Heart right ventricle (tissue), 16 donors: Measurements from ENCODE around the gene PLD5. TPM values are rescaled to one million over a fixed set of nuclear protein-coding genes. Genes with fewer than 3 reads are reported as not detected.

Source experiments
- ATAC-seq, 8 donors: fragments of 200-7000 bp; cut with Tn5 transposase; one replicate each; pipeline ENCODE4 v1.9.1; 2020; ENCODE audit warnings: mild to moderate bottlenecking in 8 of 8, moderate library complexity in 8 of 8, moderate number of reproducible peaks in 1 of 8
- DNase-seq, 2 donors: peaks; one replicate each; pipeline ENCODE4 v3.0.0-alpha.2; 2020
- H3K27ac ChIP-seq, 10 donors: fragments of 200-600 bp; sonication (generic) in 2 of 10; one replicate each; pipeline versions ENCODE4 v1.5.0 to v1.8.0; 2020 to 2022; ENCODE audit warnings: mild to moderate bottlenecking in 3 of 10
- H3K27me3 ChIP-seq, 7 donors: fragments of 200-600 bp; one replicate each; pipeline ENCODE4 v1.8.0; 2021 to 2022; ENCODE audit warnings: mild to moderate bottlenecking in 2 of 7
- H3K36me3 ChIP-seq, 9 donors: fragments of 200-600 bp; sonication (generic) in 1 of 9; one replicate each; pipeline versions ENCODE4 v1.5.0 to v1.8.0; 2020 to 2022; ENCODE audit warnings: mild to moderate bottlenecking in 2 of 9
- H3K4me1 ChIP-seq, 9 donors: fragments of 200-600 bp; sonication (generic) in 1 of 9; one replicate each; pipeline versions ENCODE4 v1.5.0 to v1.8.0; 2020 to 2022; ENCODE audit warnings: mild to moderate bottlenecking in 4 of 9
- H3K4me3 ChIP-seq, 10 donors: fragments of 200-600 bp; sonication (generic) in 2 of 10; one replicate each; pipeline versions ENCODE4 v1.5.0 to v1.8.0; 2020 to 2022; ENCODE audit warnings: mild to moderate bottlenecking in 7 of 10, moderate library complexity in 2 of 10
- H3K9me3 ChIP-seq, 11 donors: fragments of 200-600 bp in 10 of 11; sonication (generic) in 2 of 11; one replicate each; pipeline versions ENCODE4 v1.5.0 to v1.8.0; 2013 to 2022; ENCODE audit warnings: mild to moderate bottlenecking in 2 of 11, control low read depth in 1 of 11, moderate library complexity in 1 of 11
- WGBS, 2 donors: extraction: QIAGEN DNeasy Blood & Tissue Kit; methylation state at CpG; one replicate each; pipeline ENCODE4 v1.1.7; 2013; ENCODE audit warnings: inconsistent platforms in 1 of 2; 5-methylcytosine and 5-hydroxymethylcytosine counted together
- intact Hi-C, 10 donors: fragments of 100-400 bp; cut with DNase I; formaldehyde crosslinking; loops; one replicate each; pipeline versions ENCODE4 v1.11.1 to v1.14.2; 2022
- polyA plus RNA-seq, 2 donors: library from polyadenylated mRNA; stranded (reverse); fragments of 200-250 nt; gene quantifications; one replicate each; pipeline ENCODE4 v1.2.3, GENCODE V29; 2013
- total RNA-seq, 10 donors: library from RNA; stranded (reverse); fragmentation: NEBNext Ultra II Directional in 3 of 10; extraction: Animal tissue kit (Norgen Biotek cat#: 25700) in 3 of 10; gene quantifications; one replicate each; pipeline versions ENCODE4 v1.2.1 to v1.2.4, GENCODE V29; 2021 to 2023
- TF ChIP-seq, protein P1 (sequence below), 9 donors: fragments of 200-600 bp; sonication (generic) in 2 of 9; IDR thresholded peaks; one replicate each; pipeline versions ENCODE4 v1.5.0 to v1.8.0; 2021 to 2022; ENCODE audit warnings: antibody characterized with exemption in 9 of 9, mild to moderate bottlenecking in 5 of 9, moderate library complexity in 1 of 9
- donor health status: Arrhythmogenic right ventricular cardiomyopathy.
- donor health status: ischemic (EF 13 %, LVEDD 7.1; RV severe dilation, severe dysfunction).
- donor health status: healthy with polysubstance abuse.
- donor health status: DM: no; HTN: yes; CAD: no.
- donor health status: DM: no; HTN: no; CAD: no.
- donor health status: ischemic (EF 25% LVEDD 6.9; RV normal size, moderate dysfunction).
- donor health status: ischemic (EF 25% LVEDD 5.7; RV mildly dilated, moderate dysfunction).
- donor health status: healthy.
- donor health status: DM: yes; HTN: yes; CAD: no.
- donor health status: Ischemic cardiomyopathy.
- donor health status: ischemic (EF 35%, LVEDD 5.7; RV mildly dilated, moderate dysfunction).
- donor health status: nonischemic (EF 11% LVEDD 7.7; RV severe dilation, severe dysfunction).
- donor health status: DM: yes; HTN: yes; CAD: no.
- donor health status: PGD.
- donor health status: ischemic (EF 29% LVEDD 5.4; RV normal size, mild dysfunction).
- donor health status: nonischemic (EF 23%, LVEDD 6.1; RV moderate dilation, normal function).

The PLD5 gene
- total and polyA plus RNA-seq, 12 donors = 0.13 to 1.3 (median 0.41) TPM; not detected in 4

DNA sequence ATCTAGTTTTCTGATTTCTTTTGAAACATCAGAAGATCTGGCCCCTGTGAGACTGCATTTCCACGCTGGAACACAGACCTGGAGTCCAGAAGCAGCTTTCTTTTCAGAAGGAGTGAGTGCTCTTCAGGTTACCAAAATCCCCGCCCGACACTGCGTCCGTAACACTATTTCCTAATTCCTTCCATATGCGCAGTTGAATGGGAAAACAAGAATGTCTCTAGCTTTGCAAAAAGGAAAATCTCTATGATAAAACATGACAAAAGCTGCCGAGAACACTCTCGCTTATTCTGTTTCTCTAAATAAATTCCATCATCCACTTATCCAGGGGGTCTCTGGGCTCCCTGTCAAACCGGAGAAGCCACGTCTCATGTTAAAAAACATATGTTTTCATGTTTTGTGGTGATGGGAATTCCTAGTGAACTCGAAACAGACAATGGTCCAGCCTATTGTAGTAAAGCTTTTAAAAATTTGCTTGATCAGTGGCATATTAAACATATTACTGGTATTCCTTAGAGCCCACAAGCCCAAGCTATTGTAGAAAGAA, 67.7 kb downstream of the PLD5 start:
- no peaks in the 10 kb centered on the region for H3K36me3 ChIP-seq
- H3K9me3 ChIP-seq = peaks cover 0 to under 1% (median 0%) of the 10 kb centered on the region in 11 donors
- no peak overlapping the region for H3K4me3 ChIP-seq
- ATAC-seq (no peak), DNase-seq (no peak)
- intact Hi-C loops = loop anchor here in 1 of 10 donors (10.0 kb wide), 1 partner anchor 868 kb away; no protein-coding TSS in a partner anchor
- TF ChIP-seq, protein P1, sequence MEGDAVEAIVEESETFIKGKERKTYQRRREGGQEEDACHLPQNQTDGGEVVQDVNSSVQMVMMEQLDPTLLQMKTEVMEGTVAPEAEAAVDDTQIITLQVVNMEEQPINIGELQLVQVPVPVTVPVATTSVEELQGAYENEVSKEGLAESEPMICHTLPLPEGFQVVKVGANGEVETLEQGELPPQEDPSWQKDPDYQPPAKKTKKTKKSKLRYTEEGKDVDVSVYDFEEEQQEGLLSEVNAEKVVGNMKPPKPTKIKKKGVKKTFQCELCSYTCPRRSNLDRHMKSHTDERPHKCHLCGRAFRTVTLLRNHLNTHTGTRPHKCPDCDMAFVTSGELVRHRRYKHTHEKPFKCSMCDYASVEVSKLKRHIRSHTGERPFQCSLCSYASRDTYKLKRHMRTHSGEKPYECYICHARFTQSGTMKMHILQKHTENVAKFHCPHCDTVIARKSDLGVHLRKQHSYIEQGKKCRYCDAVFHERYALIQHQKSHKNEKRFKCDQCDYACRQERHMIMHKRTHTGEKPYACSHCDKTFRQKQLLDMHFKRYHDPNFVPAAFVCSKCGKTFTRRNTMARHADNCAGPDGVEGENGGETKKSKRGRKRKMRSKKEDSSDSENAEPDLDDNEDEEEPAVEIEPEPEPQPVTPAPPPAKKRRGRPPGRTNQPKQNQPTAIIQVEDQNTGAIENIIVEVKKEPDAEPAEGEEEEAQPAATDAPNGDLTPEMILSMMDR (IDR thresholded peaks at IDR 0.05) = no peak
- peaks cover 0 to 18% (median 8%) of the 10 kb centered on the region in 7 donors for H3K27me3 ChIP-seq
- H3K27ac ChIP-seq = no peak overlapping the region
- H3K4me1 ChIP-seq = no peaks in the 10 kb centered on the region
- 76 to 82% methylated on average over 11 of the region's 11 CpGs for WGBS, 2 donors

DNA sequence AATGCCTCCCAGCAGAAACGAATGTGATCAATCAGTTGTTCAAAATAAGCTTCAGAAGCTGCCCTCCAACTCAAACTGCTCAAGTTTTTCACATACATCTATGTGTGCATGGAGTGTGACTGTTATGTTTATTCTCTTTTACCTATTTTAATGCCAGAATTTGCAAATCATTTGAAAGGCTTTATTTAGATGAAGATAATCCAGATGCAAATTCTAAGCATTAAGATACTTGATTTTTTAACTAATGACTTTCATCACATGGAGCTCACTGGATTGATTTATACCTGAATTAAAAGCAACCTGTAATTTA, 69.5 kb downstream of the PLD5 start:
- DNase-seq (no peak), ATAC-seq (no peak)
- Histone ChIP-seq H3K36me3 (no peaks in the 10 kb centered on the region), H3K27me3 (peaks cover 0 to 18% (median 8%) of the 10 kb centered on the region in 7 donors), H3K4me3 (no peak overlapping the region), H3K27ac (no peak overlapping the region), H3K4me1 (no peaks in the 10 kb centered on the region), H3K9me3 (no peaks in the 10 kb centered on the region)
- TF ChIP-seq, protein P1 (IDR thresholded peaks at IDR 0.05) = peak in 1 of 9 donors; percentile 25
- 0% methylated on average over 1 of the region's 1 CpG for WGBS, 2 donors
- intact Hi-C loops = loop anchor here in 1 of 10 donors (10.0 kb wide), 1 partner anchor 870 kb away; no protein-coding TSS in a partner anchor

GRCh38 chr1:242454262-242455051, 70.0 kb downstream of the PLD5 start:
- intact Hi-C loops = loop anchor here in 1 of 10 donors (10.0 kb wide), 1 partner anchor 870 kb away; no protein-coding TSS in a partner anchor
- TF ChIP-seq, protein P1 (IDR thresholded peaks at IDR 0.05) = peak; percentile 36 to 70 (median 63)
- ATAC-seq (peak in 1 of 8 donors; percentile 34), DNase-seq (no peak)
- H3K4me1 ChIP-seq = no peaks in the 10 kb centered on the region
- no peaks in the 10 kb centered on the region for H3K9me3 ChIP-seq
- H3K27me3 ChIP-seq = peaks cover 0 to 18% (median 8%) of the 10 kb centered on the region in 7 donors
- 35 to 40% methylated on average over 9 of the region's 9 CpGs for WGBS, 2 donors
- no peak overlapping the region for H3K4me3 ChIP-seq
- H3K36me3 ChIP-seq = no peaks in the 10 kb centered on the region
- H3K27ac ChIP-seq = no peak overlapping the region

DNA sequence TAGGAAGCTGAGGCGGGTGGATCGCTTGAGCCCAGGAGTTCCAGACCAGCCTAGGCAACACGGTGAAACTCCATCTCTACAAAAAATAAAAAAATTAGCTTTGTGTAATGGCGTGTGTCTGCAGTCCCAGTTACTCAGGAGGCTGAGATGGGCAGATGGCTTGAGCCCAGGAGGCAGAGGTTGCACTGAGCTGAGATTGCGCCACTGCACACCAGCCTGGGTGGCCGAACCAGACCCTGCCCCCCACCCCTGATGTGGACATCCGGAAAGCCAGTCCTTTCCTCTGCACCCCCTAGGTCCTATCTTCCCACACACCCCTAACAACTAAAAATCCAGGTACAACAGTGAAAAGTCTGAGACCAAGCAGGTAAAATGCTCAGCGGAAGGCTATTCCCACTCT, 71.9 kb downstream of the PLD5 start:
- TF ChIP-seq, protein P1 (IDR thresholded peaks at IDR 0.05) = no peak
- Histone ChIP-seq H3K4me1 (no peaks in the 10 kb centered on the region), H3K4me3 (no peak overlapping the region), H3K27me3 (peaks cover 0 to 30% (median 8%) of the 10 kb centered on the region in 7 donors), H3K9me3 (no peaks in the 10 kb centered on the region), H3K27ac (no peak overlapping the region), H3K36me3 (no peaks in the 10 kb centered on the region)
- DNase-seq (no peak), ATAC-seq (no peak)
- intact Hi-C loops = loop anchor here in 1 of 10 donors (10.0 kb wide), 1 partner anchor 872 kb away; no protein-coding TSS in a partner anchor
- 85 to 87% methylated on average over 8 of the region's 8 CpGs for WGBS, 2 donors
